WTC11 (cell line): ENCODE data around the gene SRRM2. TPM values are rescaled to one million over a fixed set of nuclear protein-coding genes. Genes with fewer than 3 reads are reported as not detected.

ENCODE experiments used
- ATAC-seq: fragments of 200-7000 bp; cut with Tn5 transposase; 2 replicates; pipeline ENCODE4 v1.10.0; 2021; ENCODE audit warnings: mild to moderate bottlenecking, moderate library complexity
- CTCF ChIA-PET: fragments of 300-600 bp; sonication (Branson Sonifier 250); formaldehyde crosslinking; loops from one replicate; lab custom pipeline; 2021; ENCODE audit warnings: antibody characterized with exemption; lab: Charles Lee
- POLR2A ChIA-PET: fragments of 350-600 bp; sonication (Branson Sonifier 250); formaldehyde crosslinking; loops from one replicate; lab custom pipeline; 2021; ENCODE audit warnings: antibody characterized with exemption; lab: Charles Lee
- DNase-seq: peaks from one replicate; pipeline ENCODE4 v3.0.0; 2021; ENCODE audit warnings: low spot score
- H3K27ac Mint-ChIP-seq: 2 replicates; pipeline ENCODE4 v1.8.0; 2021; ENCODE audit warnings: mixed read lengths
- H3K27me3 Mint-ChIP-seq: 2 replicates; pipeline ENCODE4 v1.8.0; 2021; ENCODE audit warnings: low read depth, mild to moderate bottlenecking, moderate library complexity, mixed read lengths
- H3K36me3 Mint-ChIP-seq: 2 replicates; pipeline ENCODE4 v1.8.0; 2021; ENCODE audit warnings: mixed read lengths
- H3K4me1 Mint-ChIP-seq: 2 replicates; pipeline ENCODE4 v1.8.0; 2022; ENCODE audit warnings: mixed read lengths
- H3K4me3 Mint-ChIP-seq: 2 replicates; pipeline ENCODE4 v1.8.0; 2021; ENCODE audit warnings: mild to moderate bottlenecking, moderate library complexity, mixed read lengths
- H3K9me3 Mint-ChIP-seq: 2 replicates; pipeline ENCODE4 v1.8.0; 2021; ENCODE audit warnings: mixed read lengths
- EMX1 ChIP-seq: fragments of 250-450 bp; sonication (Bioruptor Pico); IDR thresholded peaks from 2 replicates; pipeline ENCODE4 v1.8.0; 2021; ENCODE audit warnings: mild to moderate bottlenecking
- ESRRA ChIP-seq: sonication (generic); formaldehyde crosslinking; IDR thresholded peaks from 2 replicates; pipeline ENCODE4 v1.8.1; 2022; ENCODE audit warnings: mild to moderate bottlenecking, missing genetic modification reagents, borderline replicate concordance
- MYBL2 ChIP-seq: sonication (generic); formaldehyde crosslinking; IDR thresholded peaks from 2 replicates; pipeline ENCODE4 v1.8.1; 2023; ENCODE audit warnings: mild to moderate bottlenecking, moderate library complexity, missing genetic modification reagents
- NFE2L1 ChIP-seq: sonication (generic); formaldehyde crosslinking; IDR thresholded peaks from 2 replicates; pipeline ENCODE4 v1.8.1; 2023; ENCODE audit warnings: missing genetic modification reagents
- NR1H2 ChIP-seq: sonication (generic); formaldehyde crosslinking; IDR thresholded peaks from 2 replicates; pipeline ENCODE4 v1.9.0; 2021; ENCODE audit warnings: mild to moderate bottlenecking, moderate library complexity, missing genetic modification reagents
- NR3C1 ChIP-seq: sonication (generic); formaldehyde crosslinking; conservative IDR thresholded peaks from 2 replicates; pipeline ENCODE4 v1.8.1; 2023; ENCODE audit warnings: low read depth, mild to moderate bottlenecking, missing genetic modification reagents
- PRRX2 ChIP-seq: fragments of 250-450 bp; sonication (Bioruptor Pico); IDR thresholded peaks from 2 replicates; pipeline ENCODE4 v1.8.0; 2021; ENCODE audit warnings: mild to moderate bottlenecking
- RORB ChIP-seq: fragments of 250-450 bp; sonication (Bioruptor Pico); IDR thresholded peaks from 2 replicates; pipeline ENCODE4 v1.9.0; 2021; ENCODE audit warnings: mild to moderate bottlenecking
- SMAD4 ChIP-seq: sonication (generic); formaldehyde crosslinking; IDR thresholded peaks from 2 replicates; pipeline ENCODE4 v1.8.0; 2022; ENCODE audit warnings: mild to moderate bottlenecking, missing genetic modification reagents
- TCF7 ChIP-seq: sonication (generic); formaldehyde crosslinking; IDR thresholded peaks from 2 replicates; pipeline ENCODE4 v1.8.0; 2022; ENCODE audit warnings: mild to moderate bottlenecking, low read depth, missing genetic modification reagents, moderate library complexity
- TEAD1 ChIP-seq: sonication (generic); formaldehyde crosslinking; IDR thresholded peaks from 2 replicates; pipeline ENCODE4 v1.8.0; 2022; ENCODE audit warnings: mild to moderate bottlenecking, missing genetic modification reagents
- ZNF317 ChIP-seq: sonication (generic); formaldehyde crosslinking; IDR thresholded peaks from 2 replicates; pipeline ENCODE4 v1.8.1; 2023; ENCODE audit warnings: low read depth, mild to moderate bottlenecking, moderate library complexity, missing genetic modification reagents, borderline replicate concordance
- ZNF396 ChIP-seq: fragments of 250-450 bp; sonication (Bioruptor Pico); IDR thresholded peaks from 2 replicates; pipeline ENCODE4 v1.8.0; 2021; ENCODE audit warnings: mild to moderate bottlenecking, moderate library complexity, borderline replicate concordance
- ZNF423 ChIP-seq: fragments of 250-450 bp; sonication (Bioruptor Pico); IDR thresholded peaks from 2 replicates; pipeline ENCODE4 v2.1.2; 2022; ENCODE audit warnings: mild to moderate bottlenecking, moderate library complexity
- total RNA-seq: library from RNA; stranded (reverse); gene quantifications from 3 replicates; pipeline ENCODE4 v1.2.3, GENCODE V29; 2021
- TF ChIP-seq, protein P1 (sequence below): sonication (generic); formaldehyde crosslinking; IDR thresholded peaks from 2 replicates; pipeline ENCODE4 v1.8.1; 2022; ENCODE audit warnings: mild to moderate bottlenecking, moderate library complexity, missing genetic modification reagents
- TF ChIP-seq, protein P2 (sequence below): sonication (generic); formaldehyde crosslinking; IDR thresholded peaks from 2 replicates; pipeline ENCODE4 v1.8.0; 2023; ENCODE audit warnings: missing genetic modification reagents
- TF ChIP-seq, protein P3 (sequence below): sonication (generic); formaldehyde crosslinking; IDR thresholded peaks from 2 replicates; pipeline ENCODE4 v1.8.0; 2022; ENCODE audit warnings: mild to moderate bottlenecking, missing genetic modification reagents
- TF ChIP-seq, protein P4 (sequence below): sonication (generic); formaldehyde crosslinking; IDR thresholded peaks from 2 replicates; pipeline ENCODE4 v1.8.1; 2022; ENCODE audit warnings: low read depth, missing genetic modification reagents, borderline replicate concordance
- TF ChIP-seq, protein P5 (sequence below): sonication (generic); formaldehyde crosslinking; IDR thresholded peaks from 2 replicates; pipeline ENCODE4 v1.8.0; 2022; ENCODE audit warnings: mild to moderate bottlenecking, missing genetic modification reagents
- TF ChIP-seq, protein P6 (sequence below): fragments of 250-450 bp; sonication (Bioruptor Pico); IDR thresholded peaks from 2 replicates; pipeline ENCODE4 v1.9.0; 2021; ENCODE audit warnings: mild to moderate bottlenecking, borderline replicate concordance

Gene SRRM2
- total RNA-seq, 1 experiment from 2014 or later: 823 TPM

DNA sequence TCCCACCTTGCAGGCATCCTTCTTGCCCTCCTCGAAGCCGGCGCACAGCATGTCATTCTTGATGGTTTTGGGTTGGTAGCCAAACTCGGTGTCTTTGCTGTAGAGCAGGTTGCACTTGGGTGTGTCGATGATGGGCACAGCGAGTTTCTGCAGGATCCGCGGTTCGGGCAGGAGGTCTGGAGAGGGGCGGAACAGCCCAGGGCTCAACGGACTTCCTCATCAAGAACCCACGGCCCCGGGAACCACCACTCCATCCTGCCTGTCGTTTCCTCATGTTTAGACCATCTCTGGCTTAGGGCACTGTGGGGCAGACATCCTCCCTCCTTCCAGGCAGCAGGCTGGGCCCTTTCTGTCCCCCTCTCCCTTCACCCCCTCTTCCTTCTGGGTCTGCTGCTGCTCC, 38.9 kb upstream of the SRRM2 start:
- DNase-seq (no peak), ATAC-seq (no peak)
- TF ChIP-seq NR3C1 (CRISPR knock-in tag) (no peak), EMX1 (CRISPR knock-in tag) (no peak), RORB (CRISPR knock-in tag) (no peak), TEAD1 (CRISPR knock-in tag) (no peak)
- no peak overlapping the region for H3K27ac Mint-ChIP-seq
- H3K4me1 Mint-ChIP-seq: peaks cover 6% of the 10 kb centered on the region; the same call in 1 of the 2 replicates
- no peak overlapping the region for H3K4me3 Mint-ChIP-seq
- no peaks in the 10 kb centered on the region for H3K27me3 Mint-ChIP-seq
- ChIA-PET CTCF (no interaction called here), POLR2A (no interaction called here)
- H3K9me3 Mint-ChIP-seq: no peaks in the 10 kb centered on the region
- no peaks in the 10 kb centered on the region for H3K36me3 Mint-ChIP-seq

DNA sequence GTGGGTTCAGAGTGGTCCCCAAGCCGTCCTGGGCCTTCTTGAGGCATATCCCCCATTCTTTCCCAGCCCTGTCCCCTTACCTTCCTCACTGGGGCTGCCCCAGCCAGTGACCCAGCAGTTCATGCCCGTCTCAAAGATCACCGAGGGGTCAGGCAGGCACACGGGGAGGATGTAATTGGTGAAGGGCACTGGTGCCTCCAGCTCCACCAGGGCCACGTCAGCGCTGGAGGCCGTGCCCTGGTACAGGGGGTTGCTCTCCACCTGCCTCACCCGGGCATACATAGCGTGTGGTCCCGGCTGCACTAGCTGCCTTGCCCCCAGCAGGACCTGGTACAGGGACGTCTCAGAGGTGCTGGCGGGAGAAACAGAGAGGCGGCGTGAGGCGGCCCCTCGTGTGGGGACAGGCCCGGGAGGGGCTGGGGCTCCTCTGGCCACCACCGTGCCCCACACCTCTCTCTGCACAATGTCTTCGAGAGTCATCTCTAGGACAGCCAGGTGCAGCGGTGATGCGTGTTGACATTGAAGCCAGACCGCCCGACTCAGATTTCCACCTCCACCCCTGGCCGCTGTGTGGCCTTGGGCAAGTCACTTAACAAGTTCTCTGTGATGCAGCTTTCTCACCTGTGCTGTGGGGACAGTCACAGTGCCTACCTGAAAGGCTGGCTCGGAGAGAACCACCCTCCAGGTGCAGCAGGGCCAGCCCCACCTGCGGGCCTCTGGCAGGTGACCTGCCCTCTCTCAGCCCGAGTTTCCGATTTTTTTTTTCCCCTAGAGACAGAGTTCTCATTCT, 38.3 kb upstream of the SRRM2 start:
- ChIA-PET POLR2A (no interaction called here), CTCF (no interaction called here)
- peaks cover 6% of the 10 kb centered on the region; the same call in 1 of the 2 replicates for H3K4me1 Mint-ChIP-seq
- no peak overlapping the region for H3K27ac Mint-ChIP-seq
- H3K9me3 Mint-ChIP-seq: no peaks in the 10 kb centered on the region
- no peaks in the 10 kb centered on the region for H3K36me3 Mint-ChIP-seq
- ATAC-seq (no peak), DNase-seq (no peak)
- H3K27me3 Mint-ChIP-seq: no peaks in the 10 kb centered on the region
- no peak overlapping the region for H3K4me3 Mint-ChIP-seq
- TF ChIP-seq, protein P1, sequence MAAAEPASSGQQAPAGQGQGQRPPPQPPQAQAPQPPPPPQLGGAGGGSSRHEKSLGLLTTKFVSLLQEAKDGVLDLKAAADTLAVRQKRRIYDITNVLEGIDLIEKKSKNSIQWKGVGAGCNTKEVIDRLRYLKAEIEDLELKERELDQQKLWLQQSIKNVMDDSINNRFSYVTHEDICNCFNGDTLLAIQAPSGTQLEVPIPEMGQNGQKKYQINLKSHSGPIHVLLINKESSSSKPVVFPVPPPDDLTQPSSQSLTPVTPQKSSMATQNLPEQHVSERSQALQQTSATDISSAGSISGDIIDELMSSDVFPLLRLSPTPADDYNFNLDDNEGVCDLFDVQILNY: no peak

DNA sequence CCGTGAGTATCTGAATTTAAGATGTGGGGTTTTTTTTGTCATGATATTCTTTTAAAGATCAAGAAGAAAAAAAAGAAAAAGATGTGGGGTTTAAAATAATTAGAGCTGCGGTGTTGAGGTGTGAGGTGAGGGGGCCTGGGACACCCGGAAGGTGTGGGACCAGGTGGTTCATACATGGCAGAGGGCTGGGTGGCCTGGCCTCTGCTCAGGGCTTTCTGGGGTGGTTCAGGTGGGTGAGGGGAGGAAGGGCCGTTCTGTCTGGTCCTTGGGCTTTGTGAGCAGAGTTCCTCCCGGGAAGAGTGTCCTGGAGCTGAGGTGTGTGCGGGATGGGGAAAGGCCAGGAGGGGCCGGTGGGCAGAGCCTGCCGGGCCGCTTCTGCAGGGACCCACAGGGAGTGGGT, 37.4 kb upstream of the SRRM2 start:
- ChIA-PET CTCF (no interaction called here), POLR2A (no interaction called here)
- DNase-seq (no peak), ATAC-seq (peak; percentile 5; the same call in 1 of the 2 replicates)
- Mint-ChIP-seq H3K27ac (no peak overlapping the region), H3K4me3 (peak overlapping the region; percentile 37), H3K36me3 (no peaks in the 10 kb centered on the region), H3K4me1 (peaks cover 6% of the 10 kb centered on the region; the same call in 1 of the 2 replicates), H3K9me3 (no peaks in the 10 kb centered on the region), H3K27me3 (no peaks in the 10 kb centered on the region)
- TF ChIP-seq ZNF423 (no peak), ESRRA (CRISPR knock-in tag) (no peak)

DNA sequence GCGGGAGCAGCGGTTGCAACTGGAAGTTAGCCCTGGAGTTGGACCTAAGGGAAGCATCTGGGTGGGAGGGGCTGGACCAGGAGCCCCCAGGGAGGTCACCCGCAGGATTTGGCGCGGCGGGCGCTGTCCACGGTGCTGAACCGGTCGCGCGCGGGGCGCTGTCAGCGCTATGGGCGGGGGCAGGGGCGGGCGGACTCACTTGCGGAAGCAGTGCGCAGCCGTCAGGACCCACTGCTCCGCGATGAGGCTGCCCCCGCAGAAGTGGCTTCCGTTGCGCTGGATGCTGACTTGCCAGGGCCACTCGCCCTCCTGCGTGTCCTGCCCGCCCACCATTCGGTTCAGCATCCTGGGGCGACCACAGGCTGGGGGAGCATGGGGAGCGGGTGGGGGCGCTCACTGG, 36.9 kb upstream of the SRRM2 start:
- H3K4me1 Mint-ChIP-seq: peaks cover 6% of the 10 kb centered on the region; the same call in 1 of the 2 replicates
- ChIA-PET CTCF (no interaction called here), POLR2A (no interaction called here)
- no peaks in the 10 kb centered on the region for H3K27me3 Mint-ChIP-seq
- H3K9me3 Mint-ChIP-seq: no peaks in the 10 kb centered on the region
- ATAC-seq (peak; percentile 36), DNase-seq (peak; percentile 72)
- no peak overlapping the region for H3K27ac Mint-ChIP-seq
- H3K4me3 Mint-ChIP-seq: no peak overlapping the region
- no peaks in the 10 kb centered on the region for H3K36me3 Mint-ChIP-seq
- TF ChIP-seq, protein P2, sequence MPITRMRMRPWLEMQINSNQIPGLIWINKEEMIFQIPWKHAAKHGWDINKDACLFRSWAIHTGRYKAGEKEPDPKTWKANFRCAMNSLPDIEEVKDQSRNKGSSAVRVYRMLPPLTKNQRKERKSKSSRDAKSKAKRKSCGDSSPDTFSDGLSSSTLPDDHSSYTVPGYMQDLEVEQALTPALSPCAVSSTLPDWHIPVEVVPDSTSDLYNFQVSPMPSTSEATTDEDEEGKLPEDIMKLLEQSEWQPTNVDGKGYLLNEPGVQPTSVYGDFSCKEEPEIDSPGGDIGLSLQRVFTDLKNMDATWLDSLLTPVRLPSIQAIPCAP (CRISPR knock-in tag): no peak
- TF ChIP-seq MYBL2 (CRISPR knock-in tag) (0 out of 2 replicates have a peak, but pooled peaks have one; percentile 65), PRRX2 (no peak), TCF7 (CRISPR knock-in tag) (no peak), NR1H2 (no peak), ZNF396 (CRISPR knock-in tag) (no peak), ESRRA (CRISPR knock-in tag) (peak; percentile 49; the same call in 1 of the 2 replicates), SMAD4 (CRISPR knock-in tag) (no peak), ZNF317 (CRISPR knock-in tag) (peak; percentile 25; the same call in 1 of the 2 replicates), NFE2L1 (CRISPR knock-in tag) (peak; percentile 68)
- TF ChIP-seq, protein P3, sequence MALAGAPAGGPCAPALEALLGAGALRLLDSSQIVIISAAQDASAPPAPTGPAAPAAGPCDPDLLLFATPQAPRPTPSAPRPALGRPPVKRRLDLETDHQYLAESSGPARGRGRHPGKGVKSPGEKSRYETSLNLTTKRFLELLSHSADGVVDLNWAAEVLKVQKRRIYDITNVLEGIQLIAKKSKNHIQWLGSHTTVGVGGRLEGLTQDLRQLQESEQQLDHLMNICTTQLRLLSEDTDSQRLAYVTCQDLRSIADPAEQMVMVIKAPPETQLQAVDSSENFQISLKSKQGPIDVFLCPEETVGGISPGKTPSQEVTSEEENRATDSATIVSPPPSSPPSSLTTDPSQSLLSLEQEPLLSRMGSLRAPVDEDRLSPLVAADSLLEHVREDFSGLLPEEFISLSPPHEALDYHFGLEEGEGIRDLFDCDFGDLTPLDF (CRISPR knock-in tag): 0 out of 2 replicates have a peak, but pooled peaks have one; percentile 23
- TF ChIP-seq, protein P4, sequence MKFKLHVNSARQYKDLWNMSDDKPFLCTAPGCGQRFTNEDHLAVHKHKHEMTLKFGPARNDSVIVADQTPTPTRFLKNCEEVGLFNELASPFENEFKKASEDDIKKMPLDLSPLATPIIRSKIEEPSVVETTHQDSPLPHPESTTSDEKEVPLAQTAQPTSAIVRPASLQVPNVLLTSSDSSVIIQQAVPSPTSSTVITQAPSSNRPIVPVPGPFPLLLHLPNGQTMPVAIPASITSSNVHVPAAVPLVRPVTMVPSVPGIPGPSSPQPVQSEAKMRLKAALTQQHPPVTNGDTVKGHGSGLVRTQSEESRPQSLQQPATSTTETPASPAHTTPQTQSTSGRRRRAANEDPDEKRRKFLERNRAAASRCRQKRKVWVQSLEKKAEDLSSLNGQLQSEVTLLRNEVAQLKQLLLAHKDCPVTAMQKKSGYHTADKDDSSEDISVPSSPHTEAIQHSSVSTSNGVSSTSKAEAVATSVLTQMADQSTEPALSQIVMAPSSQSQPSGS: 0 out of 2 replicates have a peak, but pooled peaks have one; percentile 38
- TF ChIP-seq, protein P5, sequence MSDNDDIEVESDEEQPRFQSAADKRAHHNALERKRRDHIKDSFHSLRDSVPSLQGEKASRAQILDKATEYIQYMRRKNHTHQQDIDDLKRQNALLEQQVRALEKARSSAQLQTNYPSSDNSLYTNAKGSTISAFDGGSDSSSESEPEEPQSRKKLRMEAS (CRISPR knock-in tag): peak; percentile 29; the same call in 1 of the 2 replicates
- TF ChIP-seq, protein P6, sequence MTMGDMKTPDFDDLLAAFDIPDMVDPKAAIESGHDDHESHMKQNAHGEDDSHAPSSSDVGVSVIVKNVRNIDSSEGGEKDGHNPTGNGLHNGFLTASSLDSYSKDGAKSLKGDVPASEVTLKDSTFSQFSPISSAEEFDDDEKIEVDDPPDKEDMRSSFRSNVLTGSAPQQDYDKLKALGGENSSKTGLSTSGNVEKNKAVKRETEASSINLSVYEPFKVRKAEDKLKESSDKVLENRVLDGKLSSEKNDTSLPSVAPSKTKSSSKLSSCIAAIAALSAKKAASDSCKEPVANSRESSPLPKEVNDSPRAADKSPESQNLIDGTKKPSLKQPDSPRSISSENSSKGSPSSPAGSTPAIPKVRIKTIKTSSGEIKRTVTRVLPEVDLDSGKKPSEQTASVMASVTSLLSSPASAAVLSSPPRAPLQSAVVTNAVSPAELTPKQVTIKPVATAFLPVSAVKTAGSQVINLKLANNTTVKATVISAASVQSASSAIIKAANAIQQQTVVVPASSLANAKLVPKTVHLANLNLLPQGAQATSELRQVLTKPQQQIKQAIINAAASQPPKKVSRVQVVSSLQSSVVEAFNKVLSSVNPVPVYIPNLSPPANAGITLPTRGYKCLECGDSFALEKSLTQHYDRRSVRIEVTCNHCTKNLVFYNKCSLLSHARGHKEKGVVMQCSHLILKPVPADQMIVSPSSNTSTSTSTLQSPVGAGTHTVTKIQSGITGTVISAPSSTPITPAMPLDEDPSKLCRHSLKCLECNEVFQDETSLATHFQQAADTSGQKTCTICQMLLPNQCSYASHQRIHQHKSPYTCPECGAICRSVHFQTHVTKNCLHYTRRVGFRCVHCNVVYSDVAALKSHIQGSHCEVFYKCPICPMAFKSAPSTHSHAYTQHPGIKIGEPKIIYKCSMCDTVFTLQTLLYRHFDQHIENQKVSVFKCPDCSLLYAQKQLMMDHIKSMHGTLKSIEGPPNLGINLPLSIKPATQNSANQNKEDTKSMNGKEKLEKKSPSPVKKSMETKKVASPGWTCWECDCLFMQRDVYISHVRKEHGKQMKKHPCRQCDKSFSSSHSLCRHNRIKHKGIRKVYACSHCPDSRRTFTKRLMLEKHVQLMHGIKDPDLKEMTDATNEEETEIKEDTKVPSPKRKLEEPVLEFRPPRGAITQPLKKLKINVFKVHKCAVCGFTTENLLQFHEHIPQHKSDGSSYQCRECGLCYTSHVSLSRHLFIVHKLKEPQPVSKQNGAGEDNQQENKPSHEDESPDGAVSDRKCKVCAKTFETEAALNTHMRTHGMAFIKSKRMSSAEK (CRISPR knock-in tag): no peak
